H1 (cell line): ENCODE results near the gene IGF2R.

Experiments
- CBX8 ChIP-seq: fragments of 300-800, 300-1000 bp; sonication (generic); IDR thresholded peaks from 2 replicates; pipeline ENCODE4 v1.7.1; 2016; ENCODE audit warnings: low read depth, low read length, borderline replicate concordance
- EZH2 ChIP-seq: fragments of 200-600 bp; sonication (generic); IDR thresholded peaks from 2 replicates; pipeline ENCODE4 v1.7.1; 2012; ENCODE audit warnings: low read depth, mild to moderate bottlenecking, moderate library complexity, low read length, inconsistent platforms; ENCODE audit not compliant: severe bottlenecking
- FOSL1 ChIP-seq: IDR thresholded peaks from 2 replicates; pipeline ENCODE4 v1.6.1; 2011; ENCODE audit warnings: mild to moderate bottlenecking, low read depth, low read length, moderate library complexity; ENCODE audit not compliant: insufficient read depth
- POLR2A ChIP-seq, 2 experiments: IDR thresholded peaks; 1 replicate in 1 of 2; 2 replicates in 1 of 2; pipeline ENCODE4 v1.6.1; 2011; ENCODE audit warnings: low read depth in 2 of 2, low read length in 2 of 2, mild to moderate bottlenecking in 2 of 2; ENCODE audit errors: control extremely low read depth in 1 of 2
- RNF2 ChIP-seq: fragments of 200-900, 300-1000 bp; sonication (generic); IDR thresholded peaks from 2 replicates; pipeline ENCODE4 v1.7.1; 2016; ENCODE audit warnings: borderline replicate concordance, low read depth, mild to moderate bottlenecking, antibody characterized with exemption, low read length; ENCODE audit not compliant: poor library complexity, severe bottlenecking; ENCODE audit errors: missing control alignments
- SP1 ChIP-seq: IDR thresholded peaks from 2 replicates; pipeline ENCODE4 v1.6.1; 2011; ENCODE audit warnings: low read depth, low read length
- TAF1 ChIP-seq: IDR thresholded peaks from 2 replicates; pipeline ENCODE4 v1.6.1; 2011; ENCODE audit warnings: mild to moderate bottlenecking, low read depth, low read length
- TBP ChIP-seq: IDR thresholded peaks from 2 replicates; pipeline ENCODE4 v1.6.1; 2011; ENCODE audit warnings: low read depth, low read length, improper control_type of control experiment
- TF ChIP-seq, protein P1 (sequence below): IDR thresholded peaks from 2 replicates; pipeline ENCODE4 v1.6.1; 2011; ENCODE audit warnings: low read depth, mild to moderate bottlenecking, low read length; ENCODE audit not compliant: insufficient read depth
- TF ChIP-seq, protein P2 (sequence below), 3 experiments: IDR thresholded peaks; 1 replicate in 2 of 3; 2 replicates in 1 of 3; pipeline versions ENCODE4 v1.5.1 to v1.6.1; 2011; ENCODE audit warnings: low read length in 3 of 3, mild to moderate bottlenecking in 3 of 3, inconsistent platforms in 2 of 3, low read depth in 1 of 3, moderate library complexity in 1 of 3; ENCODE audit not compliant: insufficient read depth in 1 of 3; ENCODE audit errors: control extremely low read depth in 1 of 3
- TF ChIP-seq, protein P3 (sequence below): fragments of 300-600 bp; sonication (generic); IDR thresholded peaks from 2 replicates; pipeline ENCODE4 v1.7.1; 2012; ENCODE audit warnings: low read length, moderate library complexity, mild to moderate bottlenecking, inconsistent platforms; ENCODE audit not compliant: insufficient replicate concordance

DNA sequence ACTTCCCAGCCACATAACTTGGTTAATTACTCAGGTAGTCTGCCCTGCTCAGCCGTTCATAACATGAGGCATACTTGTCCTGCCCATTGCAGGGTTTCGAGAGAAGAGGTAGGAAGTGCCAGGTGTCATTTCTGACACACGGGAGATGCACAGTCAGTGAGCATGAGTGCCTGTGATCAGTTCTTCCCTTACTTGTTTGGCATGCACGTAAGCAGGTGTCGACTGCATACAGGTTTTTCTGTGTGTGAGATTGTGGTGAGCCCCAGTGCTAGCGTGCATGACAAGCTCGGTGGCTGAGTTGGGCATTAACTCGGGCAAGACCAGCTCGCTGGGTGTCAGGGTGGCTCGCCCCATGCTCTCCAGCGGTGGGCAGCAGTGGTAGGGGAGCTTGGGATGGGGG, 101.5 kb downstream of the IGF2R start:
- TF ChIP-seq TAF1: no peak
- TF ChIP-seq FOSL1: no peak
- no peak for TF ChIP-seq SP1
- TF ChIP-seq EZH2: no peak
- TF ChIP-seq, protein P1, sequence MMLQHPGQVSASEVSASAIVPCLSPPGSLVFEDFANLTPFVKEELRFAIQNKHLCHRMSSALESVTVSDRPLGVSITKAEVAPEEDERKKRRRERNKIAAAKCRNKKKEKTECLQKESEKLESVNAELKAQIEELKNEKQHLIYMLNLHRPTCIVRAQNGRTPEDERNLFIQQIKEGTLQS: no peak
- TF ChIP-seq, protein P2, sequence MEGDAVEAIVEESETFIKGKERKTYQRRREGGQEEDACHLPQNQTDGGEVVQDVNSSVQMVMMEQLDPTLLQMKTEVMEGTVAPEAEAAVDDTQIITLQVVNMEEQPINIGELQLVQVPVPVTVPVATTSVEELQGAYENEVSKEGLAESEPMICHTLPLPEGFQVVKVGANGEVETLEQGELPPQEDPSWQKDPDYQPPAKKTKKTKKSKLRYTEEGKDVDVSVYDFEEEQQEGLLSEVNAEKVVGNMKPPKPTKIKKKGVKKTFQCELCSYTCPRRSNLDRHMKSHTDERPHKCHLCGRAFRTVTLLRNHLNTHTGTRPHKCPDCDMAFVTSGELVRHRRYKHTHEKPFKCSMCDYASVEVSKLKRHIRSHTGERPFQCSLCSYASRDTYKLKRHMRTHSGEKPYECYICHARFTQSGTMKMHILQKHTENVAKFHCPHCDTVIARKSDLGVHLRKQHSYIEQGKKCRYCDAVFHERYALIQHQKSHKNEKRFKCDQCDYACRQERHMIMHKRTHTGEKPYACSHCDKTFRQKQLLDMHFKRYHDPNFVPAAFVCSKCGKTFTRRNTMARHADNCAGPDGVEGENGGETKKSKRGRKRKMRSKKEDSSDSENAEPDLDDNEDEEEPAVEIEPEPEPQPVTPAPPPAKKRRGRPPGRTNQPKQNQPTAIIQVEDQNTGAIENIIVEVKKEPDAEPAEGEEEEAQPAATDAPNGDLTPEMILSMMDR (IDR thresholded peaks at IDR 0.05; ENCODE audit: control extremely low read depth in 1 of 3, insufficient read depth in 1 of 3, low read depth in 1 of 3, low read length in 3 of 3): no peak
- no peak for TF ChIP-seq POLR2A (IDR thresholded peaks at IDR 0.05; ENCODE audit: control extremely low read depth in 1 of 2, low read depth in 2 of 2, low read length in 2 of 2)
- no peak for TF ChIP-seq TBP
- TF ChIP-seq, protein P3, sequence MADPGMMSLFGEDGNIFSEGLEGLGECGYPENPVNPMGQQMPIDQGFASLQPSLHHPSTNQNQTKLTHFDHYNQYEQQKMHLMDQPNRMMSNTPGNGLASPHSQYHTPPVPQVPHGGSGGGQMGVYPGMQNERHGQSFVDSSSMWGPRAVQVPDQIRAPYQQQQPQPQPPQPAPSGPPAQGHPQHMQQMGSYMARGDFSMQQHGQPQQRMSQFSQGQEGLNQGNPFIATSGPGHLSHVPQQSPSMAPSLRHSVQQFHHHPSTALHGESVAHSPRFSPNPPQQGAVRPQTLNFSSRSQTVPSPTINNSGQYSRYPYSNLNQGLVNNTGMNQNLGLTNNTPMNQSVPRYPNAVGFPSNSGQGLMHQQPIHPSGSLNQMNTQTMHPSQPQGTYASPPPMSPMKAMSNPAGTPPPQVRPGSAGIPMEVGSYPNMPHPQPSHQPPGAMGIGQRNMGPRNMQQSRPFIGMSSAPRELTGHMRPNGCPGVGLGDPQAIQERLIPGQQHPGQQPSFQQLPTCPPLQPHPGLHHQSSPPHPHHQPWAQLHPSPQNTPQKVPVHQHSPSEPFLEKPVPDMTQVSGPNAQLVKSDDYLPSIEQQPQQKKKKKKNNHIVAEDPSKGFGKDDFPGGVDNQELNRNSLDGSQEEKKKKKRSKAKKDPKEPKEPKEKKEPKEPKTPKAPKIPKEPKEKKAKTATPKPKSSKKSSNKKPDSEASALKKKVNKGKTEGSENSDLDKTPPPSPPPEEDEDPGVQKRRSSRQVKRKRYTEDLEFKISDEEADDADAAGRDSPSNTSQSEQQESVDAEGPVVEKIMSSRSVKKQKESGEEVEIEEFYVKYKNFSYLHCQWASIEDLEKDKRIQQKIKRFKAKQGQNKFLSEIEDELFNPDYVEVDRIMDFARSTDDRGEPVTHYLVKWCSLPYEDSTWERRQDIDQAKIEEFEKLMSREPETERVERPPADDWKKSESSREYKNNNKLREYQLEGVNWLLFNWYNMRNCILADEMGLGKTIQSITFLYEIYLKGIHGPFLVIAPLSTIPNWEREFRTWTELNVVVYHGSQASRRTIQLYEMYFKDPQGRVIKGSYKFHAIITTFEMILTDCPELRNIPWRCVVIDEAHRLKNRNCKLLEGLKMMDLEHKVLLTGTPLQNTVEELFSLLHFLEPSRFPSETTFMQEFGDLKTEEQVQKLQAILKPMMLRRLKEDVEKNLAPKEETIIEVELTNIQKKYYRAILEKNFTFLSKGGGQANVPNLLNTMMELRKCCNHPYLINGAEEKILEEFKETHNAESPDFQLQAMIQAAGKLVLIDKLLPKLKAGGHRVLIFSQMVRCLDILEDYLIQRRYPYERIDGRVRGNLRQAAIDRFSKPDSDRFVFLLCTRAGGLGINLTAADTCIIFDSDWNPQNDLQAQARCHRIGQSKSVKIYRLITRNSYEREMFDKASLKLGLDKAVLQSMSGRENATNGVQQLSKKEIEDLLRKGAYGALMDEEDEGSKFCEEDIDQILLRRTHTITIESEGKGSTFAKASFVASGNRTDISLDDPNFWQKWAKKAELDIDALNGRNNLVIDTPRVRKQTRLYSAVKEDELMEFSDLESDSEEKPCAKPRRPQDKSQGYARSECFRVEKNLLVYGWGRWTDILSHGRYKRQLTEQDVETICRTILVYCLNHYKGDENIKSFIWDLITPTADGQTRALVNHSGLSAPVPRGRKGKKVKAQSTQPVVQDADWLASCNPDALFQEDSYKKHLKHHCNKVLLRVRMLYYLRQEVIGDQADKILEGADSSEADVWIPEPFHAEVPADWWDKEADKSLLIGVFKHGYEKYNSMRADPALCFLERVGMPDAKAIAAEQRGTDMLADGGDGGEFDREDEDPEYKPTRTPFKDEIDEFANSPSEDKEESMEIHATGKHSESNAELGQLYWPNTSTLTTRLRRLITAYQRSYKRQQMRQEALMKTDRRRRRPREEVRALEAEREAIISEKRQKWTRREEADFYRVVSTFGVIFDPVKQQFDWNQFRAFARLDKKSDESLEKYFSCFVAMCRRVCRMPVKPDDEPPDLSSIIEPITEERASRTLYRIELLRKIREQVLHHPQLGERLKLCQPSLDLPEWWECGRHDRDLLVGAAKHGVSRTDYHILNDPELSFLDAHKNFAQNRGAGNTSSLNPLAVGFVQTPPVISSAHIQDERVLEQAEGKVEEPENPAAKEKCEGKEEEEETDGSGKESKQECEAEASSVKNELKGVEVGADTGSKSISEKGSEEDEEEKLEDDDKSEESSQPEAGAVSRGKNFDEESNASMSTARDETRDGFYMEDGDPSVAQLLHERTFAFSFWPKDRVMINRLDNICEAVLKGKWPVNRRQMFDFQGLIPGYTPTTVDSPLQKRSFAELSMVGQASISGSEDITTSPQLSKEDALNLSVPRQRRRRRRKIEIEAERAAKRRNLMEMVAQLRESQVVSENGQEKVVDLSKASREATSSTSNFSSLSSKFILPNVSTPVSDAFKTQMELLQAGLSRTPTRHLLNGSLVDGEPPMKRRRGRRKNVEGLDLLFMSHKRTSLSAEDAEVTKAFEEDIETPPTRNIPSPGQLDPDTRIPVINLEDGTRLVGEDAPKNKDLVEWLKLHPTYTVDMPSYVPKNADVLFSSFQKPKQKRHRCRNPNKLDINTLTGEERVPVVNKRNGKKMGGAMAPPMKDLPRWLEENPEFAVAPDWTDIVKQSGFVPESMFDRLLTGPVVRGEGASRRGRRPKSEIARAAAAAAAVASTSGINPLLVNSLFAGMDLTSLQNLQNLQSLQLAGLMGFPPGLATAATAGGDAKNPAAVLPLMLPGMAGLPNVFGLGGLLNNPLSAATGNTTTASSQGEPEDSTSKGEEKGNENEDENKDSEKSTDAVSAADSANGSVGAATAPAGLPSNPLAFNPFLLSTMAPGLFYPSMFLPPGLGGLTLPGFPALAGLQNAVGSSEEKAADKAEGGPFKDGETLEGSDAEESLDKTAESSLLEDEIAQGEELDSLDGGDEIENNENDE: no peak
- TF ChIP-seq CBX8: no peak
- TF ChIP-seq RNF2: no peak
